Spleen (tissue), 7 donors: ENCODE results near the gene UMOD.

Experiments
- POLR2A ChIP-seq, 3 donors: fragments of 450-650 bp; IDR thresholded peaks; one replicate each; pipeline ENCODE4 v1.5.1; 2017; ENCODE audit warnings: antibody characterized with exemption in 3 of 3, mild to moderate bottlenecking in 1 of 3
- POLR2AphosphoS5 ChIP-seq, 3 donors: sonication (generic); formaldehyde crosslinking; IDR thresholded peaks; one replicate each; pipeline ENCODE4 v1.5.1; 2017; ENCODE audit warnings: antibody characterized with exemption in 3 of 3
- TF ChIP-seq, protein P1 (sequence below), 11 experiments: fragments of 200-600 bp in 7 of 11; fragments of 450-650 bp in 4 of 11; sonication (generic) in 4 of 11; IDR thresholded peaks in 8 of 11; conservative IDR thresholded peaks in 3 of 11; 1 replicate in 7 of 11; 2 replicates in 4 of 11; pipeline versions ENCODE4 v1.4.0 to v1.8.0; 2016 to 2021; ENCODE audit warnings: antibody characterized with exemption in 11 of 11, inconsistent platforms in 4 of 11, mild to moderate bottlenecking in 1 of 11
- donor health status: DM: no; HTN: no; CAD: no; lungs with moderate emphysema.
- donor health status: DM: no; HTN: no; CAD: no.
- donor health status: DM: no; HTN: no; CAD: no.

DNA sequence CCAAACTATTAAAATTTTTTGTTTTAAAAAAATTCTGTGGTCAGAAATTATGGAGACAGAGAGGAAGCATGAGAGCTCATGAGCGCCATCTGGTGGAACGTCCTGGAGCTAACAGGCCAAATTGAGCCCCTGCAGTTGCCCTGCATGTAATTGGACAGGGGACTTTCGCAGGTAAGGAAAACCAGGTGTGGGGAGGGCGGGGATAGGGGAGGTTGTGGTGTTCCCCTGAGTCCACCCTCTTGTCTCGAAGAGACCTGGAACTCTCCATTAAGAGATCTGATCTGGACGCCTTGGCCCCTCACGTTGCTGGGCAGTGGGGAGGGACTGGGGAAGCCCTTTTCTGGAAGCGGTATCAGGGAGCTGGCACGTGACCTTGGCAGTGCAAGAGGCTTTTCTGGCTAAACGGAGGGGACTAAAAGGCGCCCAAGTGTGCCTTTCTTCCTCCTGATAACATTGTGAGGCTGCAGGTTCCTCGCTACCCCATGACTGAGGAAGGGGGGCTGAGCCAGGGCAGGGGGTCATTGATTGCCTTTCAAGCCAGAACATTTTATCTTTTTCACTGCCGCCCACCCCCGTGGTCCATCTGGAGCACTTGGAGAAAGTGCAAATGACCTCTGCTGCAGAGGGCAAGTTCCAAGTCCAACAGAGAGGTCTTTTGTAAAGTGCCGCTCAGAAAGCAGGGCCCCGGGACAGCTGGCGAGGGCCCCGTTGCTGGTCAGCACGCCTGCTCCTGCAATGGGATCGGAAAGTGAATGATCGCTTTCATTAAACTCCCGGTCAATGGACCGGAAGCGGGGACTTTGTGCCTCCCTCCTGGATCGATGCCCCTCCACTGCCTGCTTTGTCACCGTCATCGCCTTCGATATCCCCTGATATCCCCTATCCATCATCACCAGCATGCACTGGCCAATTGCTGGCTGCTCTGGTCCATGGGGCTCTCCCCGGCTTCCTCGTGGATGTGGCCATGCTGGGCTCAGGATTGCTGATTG lies 33.6 kb upstream of the UMOD start:
- TF ChIP-seq, protein P1, sequence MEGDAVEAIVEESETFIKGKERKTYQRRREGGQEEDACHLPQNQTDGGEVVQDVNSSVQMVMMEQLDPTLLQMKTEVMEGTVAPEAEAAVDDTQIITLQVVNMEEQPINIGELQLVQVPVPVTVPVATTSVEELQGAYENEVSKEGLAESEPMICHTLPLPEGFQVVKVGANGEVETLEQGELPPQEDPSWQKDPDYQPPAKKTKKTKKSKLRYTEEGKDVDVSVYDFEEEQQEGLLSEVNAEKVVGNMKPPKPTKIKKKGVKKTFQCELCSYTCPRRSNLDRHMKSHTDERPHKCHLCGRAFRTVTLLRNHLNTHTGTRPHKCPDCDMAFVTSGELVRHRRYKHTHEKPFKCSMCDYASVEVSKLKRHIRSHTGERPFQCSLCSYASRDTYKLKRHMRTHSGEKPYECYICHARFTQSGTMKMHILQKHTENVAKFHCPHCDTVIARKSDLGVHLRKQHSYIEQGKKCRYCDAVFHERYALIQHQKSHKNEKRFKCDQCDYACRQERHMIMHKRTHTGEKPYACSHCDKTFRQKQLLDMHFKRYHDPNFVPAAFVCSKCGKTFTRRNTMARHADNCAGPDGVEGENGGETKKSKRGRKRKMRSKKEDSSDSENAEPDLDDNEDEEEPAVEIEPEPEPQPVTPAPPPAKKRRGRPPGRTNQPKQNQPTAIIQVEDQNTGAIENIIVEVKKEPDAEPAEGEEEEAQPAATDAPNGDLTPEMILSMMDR (IDR thresholded peaks at IDR 0.05 in 8 of 11, conservative IDR thresholded peaks at IDR 0.05 in 3 of 11), result peak in 9 of 11 experiments; percentile 44 to 90 (median 82)
- TF ChIP-seq POLR2A (IDR thresholded peaks at IDR 0.05) (no peak), POLR2AphosphoS5 (IDR thresholded peaks at IDR 0.05) (no peak)
